Measurements from ENCODE around the gene PHF5A. TPM values are rescaled to one million over a fixed set of nuclear protein-coding genes. Genes with fewer than 3 reads are reported as not detected.
A peak's percentile ranks its signal among the peaks of the same experiment; 100 is the strongest.

PHF5A gene
- total and polyA plus RNA-seq, 12 donors = 13.3 to 41.3 (median 21.0) TPM

DNA sequence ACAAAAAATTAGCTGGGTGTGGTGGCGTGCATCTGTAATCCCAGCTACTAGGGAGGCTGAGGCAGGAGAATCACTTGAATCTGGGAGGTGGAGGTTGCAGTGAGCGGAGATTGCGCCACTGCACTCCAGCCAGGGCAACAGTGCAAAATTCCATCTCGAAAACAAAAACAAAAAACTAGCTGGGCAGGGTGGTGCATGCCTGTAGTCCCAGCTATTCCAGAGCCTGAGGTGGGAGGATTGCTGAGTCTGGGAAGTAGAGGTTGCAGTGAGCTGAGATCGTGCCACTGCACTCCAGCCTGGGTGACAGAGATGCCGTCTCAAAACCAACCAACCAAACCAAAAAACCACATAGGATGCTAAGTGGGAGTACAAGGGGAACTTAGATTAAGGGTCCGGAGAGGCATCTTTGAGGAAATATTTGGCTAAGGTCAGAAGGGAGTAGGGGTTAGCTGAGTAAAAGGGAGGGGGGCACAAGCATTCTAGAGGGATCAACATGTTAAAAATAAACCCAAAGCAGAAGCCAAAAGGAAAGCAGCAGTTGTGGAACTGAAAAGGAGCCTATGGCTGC lies 10.2 kb downstream of the PHF5A start:
- Histone ChIP-seq H3K27me3 (no peaks in the 10 kb centered on the region), H3K4me1 (peaks cover 0 to 11% (median 0%) of the 10 kb centered on the region in 9 donors), H3K4me3 (no peak overlapping the region), H3K9me3 (no peaks in the 10 kb centered on the region), H3K36me3 (peaks cover 0 to 72% (median 11%) of the 10 kb centered on the region in 9 donors), H3K27ac (no peak overlapping the region)
- intact Hi-C loops (cut with DNase I) = no loop called here
- no peak for DNase-seq
- 88 to 92% methylated on average over 7 of the region's 7 CpGs for WGBS, 2 donors
- TF ChIP-seq, protein P1, sequence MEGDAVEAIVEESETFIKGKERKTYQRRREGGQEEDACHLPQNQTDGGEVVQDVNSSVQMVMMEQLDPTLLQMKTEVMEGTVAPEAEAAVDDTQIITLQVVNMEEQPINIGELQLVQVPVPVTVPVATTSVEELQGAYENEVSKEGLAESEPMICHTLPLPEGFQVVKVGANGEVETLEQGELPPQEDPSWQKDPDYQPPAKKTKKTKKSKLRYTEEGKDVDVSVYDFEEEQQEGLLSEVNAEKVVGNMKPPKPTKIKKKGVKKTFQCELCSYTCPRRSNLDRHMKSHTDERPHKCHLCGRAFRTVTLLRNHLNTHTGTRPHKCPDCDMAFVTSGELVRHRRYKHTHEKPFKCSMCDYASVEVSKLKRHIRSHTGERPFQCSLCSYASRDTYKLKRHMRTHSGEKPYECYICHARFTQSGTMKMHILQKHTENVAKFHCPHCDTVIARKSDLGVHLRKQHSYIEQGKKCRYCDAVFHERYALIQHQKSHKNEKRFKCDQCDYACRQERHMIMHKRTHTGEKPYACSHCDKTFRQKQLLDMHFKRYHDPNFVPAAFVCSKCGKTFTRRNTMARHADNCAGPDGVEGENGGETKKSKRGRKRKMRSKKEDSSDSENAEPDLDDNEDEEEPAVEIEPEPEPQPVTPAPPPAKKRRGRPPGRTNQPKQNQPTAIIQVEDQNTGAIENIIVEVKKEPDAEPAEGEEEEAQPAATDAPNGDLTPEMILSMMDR (IDR thresholded peaks at IDR 0.05) = no peak
- no peak for ATAC-seq

DNA sequence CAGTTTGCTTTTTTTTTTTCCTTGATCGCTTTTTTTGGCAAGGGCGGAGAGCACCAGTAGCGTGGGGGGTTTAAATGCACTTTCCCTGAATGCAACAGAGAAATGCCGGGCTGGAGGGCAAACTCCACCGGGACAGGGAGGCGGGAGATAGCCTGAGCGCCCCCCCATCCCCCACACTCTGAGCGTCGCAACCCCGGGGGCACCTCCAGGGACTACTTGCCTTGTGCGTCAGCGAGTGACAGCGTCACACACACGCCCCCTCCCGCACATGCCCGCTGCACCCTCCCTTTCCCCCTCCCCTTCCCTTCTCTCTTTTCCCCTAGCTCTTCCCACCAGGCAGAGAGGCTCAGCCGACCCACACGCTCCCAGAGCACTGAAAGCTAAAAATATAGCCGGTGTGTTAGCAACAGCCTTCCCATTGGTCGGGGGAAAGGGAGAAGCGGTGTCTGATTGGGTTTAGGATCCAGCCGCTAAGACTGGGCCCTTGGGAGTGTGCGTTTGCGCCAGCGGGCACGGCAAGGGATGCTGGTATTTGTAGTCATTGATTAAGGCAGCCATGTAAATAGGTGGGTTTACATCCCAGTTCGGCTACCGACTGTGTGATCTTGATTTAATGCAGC lies 20.2 kb downstream of the PHF5A start:
- Histone ChIP-seq H3K27ac (peak overlapping the region; percentile 98 to 100 (median 100)), H3K9me3 (no peaks in the 10 kb centered on the region), H3K4me1 (peaks cover 0 to 23% (median 16%) of the 10 kb centered on the region in 9 donors), H3K4me3 (peak overlapping the region; percentile 61 to 99 (median 96)), H3K27me3 (no peaks in the 10 kb centered on the region), H3K36me3 (peaks cover 0 to 5% (median 0%) of the 10 kb centered on the region in 9 donors)
- ATAC-seq (peak; percentile 75 to 87 (median 81)), DNase-seq (peak; percentile 93 to 98)
- TF ChIP-seq, protein P1 (IDR thresholded peaks at IDR 0.05) = no peak
- intact Hi-C loops (cut with DNase I) = loop anchor here in 4 of 10 donors (1.0 to 2.0 kb wide), 2 partner anchors 21 kb away; partner anchors contain the start of genes ACO2 (in 4 of the 4) and PHF5A (in 2 of the 4)
- 0 to 2% methylated on average over 28 of the region's 28 CpGs for WGBS, 2 donors

DNA sequence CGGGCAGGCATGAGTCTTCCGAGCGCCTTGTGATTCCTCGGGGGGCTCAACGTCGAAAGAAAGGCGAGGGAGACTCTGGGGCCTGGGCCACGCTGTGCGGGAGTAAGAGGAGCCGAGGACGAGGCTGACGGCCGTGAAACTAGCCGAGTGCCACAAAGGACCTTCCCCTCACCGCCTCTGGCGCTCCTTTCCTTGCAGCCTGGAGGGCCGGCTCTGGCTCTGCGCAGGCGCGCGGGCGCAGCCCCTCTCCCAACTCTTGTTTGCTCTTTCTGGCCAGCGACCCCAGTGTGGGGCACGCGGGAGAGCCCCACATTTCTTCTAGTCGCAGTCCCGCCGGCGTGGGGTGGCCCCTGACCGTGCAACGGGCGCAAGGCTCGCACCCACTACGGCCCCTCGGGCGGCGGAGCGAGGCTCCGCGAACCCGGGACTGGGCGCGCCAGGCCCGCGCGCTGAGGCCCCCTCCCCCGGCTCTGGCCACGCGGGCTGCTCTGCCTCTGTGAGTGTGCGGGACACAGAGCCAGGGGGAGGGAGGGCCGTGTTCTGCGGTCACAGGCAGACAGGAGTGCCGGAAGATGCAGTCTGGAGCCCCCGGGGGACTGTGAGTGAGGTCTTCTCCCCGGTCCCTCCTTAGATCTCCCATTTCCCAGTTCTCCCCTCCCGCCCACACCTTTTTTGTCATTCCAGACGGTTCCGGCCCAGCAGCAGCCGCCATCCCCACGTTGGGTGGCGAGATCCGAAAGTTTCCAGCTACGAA lies 20.9 kb downstream of the PHF5A start:
- Histone ChIP-seq H3K27me3 (no peaks in the 10 kb centered on the region), H3K9me3 (no peaks in the 10 kb centered on the region)
- WGBS, 2 donors = 0 to 1% methylated on average over 58 to 63 of the region's 63 CpGs

More for the DNA sequence above, 20.9 kb downstream of the PHF5A start:
- Histone ChIP-seq H3K4me3 (peak overlapping the region; percentile 61 to 99 (median 96)), H3K36me3 (peaks cover 0 to 12% (median 0%) of the 10 kb centered on the region in 9 donors), H3K4me1 (peaks cover 2 to 30% (median 23%) of the 10 kb centered on the region in 9 donors), H3K27ac (peak overlapping the region; percentile 98 to 100 (median 100))
- intact Hi-C loops (cut with DNase I) = loop anchor here in 5 of 10 donors (1.0 to 2.0 kb wide), 3 partner anchors 21 to 37 kb away; partner anchors contain the start of genes ACO2 (in 4 of the 5) and PHF5A (in 2 of the 5)
- TF ChIP-seq, protein P1 (IDR thresholded peaks at IDR 0.05) = no peak
- DNase-seq (peak; percentile 79 to 82), ATAC-seq (peak; percentile 18 to 54 (median 30))

Data from heart right ventricle (tissue), 16 donors.